Measurements from ENCODE around the gene TEX261. TPM values are rescaled to one million over a fixed set of nuclear protein-coding genes. Genes with fewer than 3 reads are reported as not detected.
"Not testable (repeated sequence)": the region's sequence is repeated elsewhere in the genome, so short reads cannot be mapped to it uniquely, and the experiment has no call there.

Gene TEX261
- total RNA-seq, 1 donor from 2014 or later: 28.6 TPM

GRCh38 chr2:71000780-71001591, 6.3 kb upstream of the TEX261 start:
- DNase-seq (ENCODE audit: low read depth, low spot score): no peak

- not testable (repeated sequence) for DNase-seq (ENCODE audit: low read depth, low spot score)
Observed at GRCh38 chr2:70999931-71000330, 5.3 kb upstream of the TEX261 start.

- no peak for DNase-seq (ENCODE audit: low read depth, low spot score)
Observed at GRCh38 chr2:70999362-70999761, 4.7 kb upstream of the TEX261 start.

GRCh38 chr2:70998885-70999284, 4.2 kb upstream of the TEX261 start:
- DNase-seq (ENCODE audit: low read depth, low spot score): not testable (repeated sequence)

GRCh38 chr2:70995426-70995729, 705 bp upstream of the TEX261 start:
- DNase-seq (ENCODE audit: low read depth, low spot score): no peak

- DNase-seq (ENCODE audit: low read depth, low spot score): no peak
Observed at GRCh38 chr2:70994009-70994698, 519 bp downstream of the TEX261 start.

GRCh38 chr2:70992945-70993853, 1.5 kb downstream of the TEX261 start:
- DNase-seq (ENCODE audit: low read depth, low spot score): no peak

GRCh38 chr2:70991742-70992141, 2.9 kb downstream of the TEX261 start:
- no peak for DNase-seq (ENCODE audit: low read depth, low spot score)

GRCh38 chr2:70991142-70991541, 3.5 kb downstream of the TEX261 start:
- DNase-seq (ENCODE audit: low read depth, low spot score): no peak

- DNase-seq (ENCODE audit: low read depth, low spot score): no peak
Observed at GRCh38 chr2:70990216-70990615, 4.5 kb downstream of the TEX261 start.

- no peak for DNase-seq (ENCODE audit: low read depth, low spot score)
Observed at GRCh38 chr2:70988726-70989648, 5.7 kb downstream of the TEX261 start.

GRCh38 chr2:70988151-70988550, 6.5 kb downstream of the TEX261 start:
- no peak for DNase-seq (ENCODE audit: low read depth, low spot score)

GRCh38 chr2:70987386-70987785, 7.3 kb downstream of the TEX261 start:
- DNase-seq (ENCODE audit: low read depth, low spot score): no peak

- DNase-seq (ENCODE audit: low read depth, low spot score): no peak
Observed at GRCh38 chr2:70986499-70987189, 8.0 kb downstream of the TEX261 start.

- no peak for DNase-seq (ENCODE audit: low read depth, low spot score)
Observed at GRCh38 chr2:70985956-70986355, 8.7 kb downstream of the TEX261 start.

- DNase-seq (ENCODE audit: low read depth, low spot score): no peak
Observed at GRCh38 chr2:70985283-70985688, 9.4 kb downstream of the TEX261 start.

- DNase-seq (ENCODE audit: low read depth, low spot score): no peak
Observed at GRCh38 chr2:70984576-70985282, 9.9 kb downstream of the TEX261 start.

- DNase-seq (ENCODE audit: low read depth, low spot score): no peak
Observed at GRCh38 chr2:70984228-70984575, 10.5 kb downstream of the TEX261 start.

- no peak for DNase-seq (ENCODE audit: low read depth, low spot score)
Observed at GRCh38 chr2:70983506-70984227, 11.0 kb downstream of the TEX261 start.

Measured in pulmonary artery endothelial cell (primary cell).